Activated CD4-positive, alpha-beta T cell treated with anti-CD3 and anti-CD28 coated beads, Interleukin-2, amount 10 ng/mL, durations not matched to agents 24 days and 14 days (primary cell): ENCODE data around the gene GLDC. TPM values are rescaled to one million over a fixed set of nuclear protein-coding genes. Genes with fewer than 3 reads are reported as not detected.

Experiments used
- DNase-seq: peaks from one replicate; pipeline ENCODE4 v3.0.0; 2022
- H3K27ac Mint-ChIP-seq: one replicate; pipeline ENCODE4 v1.8.0; 2022; ENCODE audit warnings: mild to moderate bottlenecking, mixed read lengths
- H3K27me3 Mint-ChIP-seq: one replicate; pipeline ENCODE4 v1.8.0; 2022; ENCODE audit warnings: mixed read lengths
- H3K36me3 Mint-ChIP-seq: one replicate; pipeline ENCODE4 v1.8.0; 2022; ENCODE audit warnings: low read depth, mild to moderate bottlenecking, mixed read lengths
- H3K4me1 Mint-ChIP-seq: one replicate; pipeline ENCODE4 v1.8.0; 2021; ENCODE audit warnings: mixed read lengths
- H3K4me3 Mint-ChIP-seq: one replicate; pipeline ENCODE4 v1.8.0; 2022; ENCODE audit warnings: mild to moderate bottlenecking, moderate library complexity, mixed read lengths
- H3K9me3 Mint-ChIP-seq: one replicate; pipeline ENCODE4 v1.8.0; 2021; ENCODE audit warnings: mixed read lengths
- intact Hi-C: fragments of 100-400 bp; cut with micrococcal nuclease; formaldehyde crosslinking; loops from one replicate; pipeline ENCODE4 v1.15.1; 2023
- total RNA-seq: library from RNA; stranded (reverse); gene quantifications from 2 replicates; pipeline ENCODE4 v1.2.3, GENCODE V29; 2022

GLDC gene
- total RNA-seq, 1 donor from 2014 or later: 1.1 TPM

- no peak overlapping the region for H3K4me3 Mint-ChIP-seq
- peaks cover 34% of the 10 kb centered on the region for H3K36me3 Mint-ChIP-seq
- intact Hi-C loops: no loop called here
- no peak for DNase-seq
- no peaks in the 10 kb centered on the region for H3K4me1 Mint-ChIP-seq
- H3K27ac Mint-ChIP-seq: no peak overlapping the region
- no peaks in the 10 kb centered on the region for H3K27me3 Mint-ChIP-seq
- peaks cover 12% of the 10 kb centered on the region for H3K9me3 Mint-ChIP-seq
Measured at GRCh38 chr9:6522263-6522662, 123.3 kb downstream of the GLDC start.

- intact Hi-C loops: no loop called here
- no peak overlapping the region for H3K27ac Mint-ChIP-seq
Measured at GRCh38 chr9:6512085-6512657, 133.4 kb downstream of the GLDC start.

GRCh38 chr9:6506571-6506970, 139.0 kb downstream of the GLDC start:
- H3K9me3 Mint-ChIP-seq: no peaks in the 10 kb centered on the region
- intact Hi-C loops: no loop called here
- peaks cover 53% of the 10 kb centered on the region for H3K36me3 Mint-ChIP-seq
- no peak overlapping the region for H3K4me3 Mint-ChIP-seq
- no peak for DNase-seq
- no peaks in the 10 kb centered on the region for H3K4me1 Mint-ChIP-seq
- H3K27me3 Mint-ChIP-seq: no peaks in the 10 kb centered on the region
- H3K27ac Mint-ChIP-seq: no peak overlapping the region

More at GRCh38 chr9:6512085-6512657, 133.4 kb downstream of the GLDC start:
- no peaks in the 10 kb centered on the region for H3K27me3 Mint-ChIP-seq
- no peaks in the 10 kb centered on the region for H3K4me1 Mint-ChIP-seq
- H3K36me3 Mint-ChIP-seq: peaks cover 29% of the 10 kb centered on the region
- H3K9me3 Mint-ChIP-seq: no peaks in the 10 kb centered on the region
- no peak overlapping the region for H3K4me3 Mint-ChIP-seq
- DNase-seq: no peak

GRCh38 chr9:6502399-6502798, 143.1 kb downstream of the GLDC start:
- DNase-seq: no peak
- no peaks in the 10 kb centered on the region for H3K9me3 Mint-ChIP-seq
- intact Hi-C loops: no loop called here
- H3K36me3 Mint-ChIP-seq: peaks cover 57% of the 10 kb centered on the region
- H3K4me1 Mint-ChIP-seq: peaks cover 4% of the 10 kb centered on the region
- H3K27ac Mint-ChIP-seq: no peak overlapping the region
- no peak overlapping the region for H3K4me3 Mint-ChIP-seq
- H3K27me3 Mint-ChIP-seq: no peaks in the 10 kb centered on the region

GRCh38 chr9:6501526-6502210, 143.9 kb downstream of the GLDC start:
- intact Hi-C loops: no loop called here
- Mint-ChIP-seq H3K4me3 (no peak overlapping the region), H3K27me3 (no peaks in the 10 kb centered on the region), H3K9me3 (no peaks in the 10 kb centered on the region), H3K27ac (no peak overlapping the region), H3K4me1 (peaks cover 4% of the 10 kb centered on the region), H3K36me3 (peaks cover 63% of the 10 kb centered on the region)
- DNase-seq: no peak

- H3K4me3 Mint-ChIP-seq: no peak overlapping the region
- H3K27me3 Mint-ChIP-seq: no peaks in the 10 kb centered on the region
- no peak overlapping the region for H3K27ac Mint-ChIP-seq
- intact Hi-C loops: loop anchor here (5.0 kb wide), 1 partner anchor 82 kb away; no protein-coding TSS in a partner anchor
- H3K9me3 Mint-ChIP-seq: no peaks in the 10 kb centered on the region
- peaks cover 4% of the 10 kb centered on the region for H3K4me1 Mint-ChIP-seq
- peaks cover 48% of the 10 kb centered on the region for H3K36me3 Mint-ChIP-seq
- DNase-seq: no peak
Measured at GRCh38 chr9:6498982-6499381, 146.5 kb downstream of the GLDC start.

GRCh38 chr9:6495466-6495865, 150.1 kb downstream of the GLDC start:
- DNase-seq: no peak
- Mint-ChIP-seq H3K27me3 (no peaks in the 10 kb centered on the region), H3K27ac (peak overlapping the region; percentile 11), H3K4me1 (peaks cover 13% of the 10 kb centered on the region), H3K9me3 (no peaks in the 10 kb centered on the region), H3K36me3 (peaks cover 50% of the 10 kb centered on the region), H3K4me3 (no peak overlapping the region)
- intact Hi-C loops: loop anchor here (5.0 kb wide), 1 partner anchor 78 kb away; no protein-coding TSS in a partner anchor

GRCh38 chr9:6490863-6491262, 154.7 kb downstream of the GLDC start:
- Mint-ChIP-seq H3K36me3 (peaks cover 44% of the 10 kb centered on the region), H3K27me3 (no peaks in the 10 kb centered on the region), H3K4me1 (peaks cover 10% of the 10 kb centered on the region), H3K4me3 (no peak overlapping the region), H3K9me3 (no peaks in the 10 kb centered on the region), H3K27ac (no peak overlapping the region)
- no peak for DNase-seq
- intact Hi-C loops: no loop called here

GRCh38 chr9:6489099-6489498, 156.4 kb downstream of the GLDC start:
- intact Hi-C loops: no loop called here
- Mint-ChIP-seq H3K36me3 (peaks cover 46% of the 10 kb centered on the region), H3K27me3 (no peaks in the 10 kb centered on the region), H3K4me1 (peaks cover 11% of the 10 kb centered on the region), H3K27ac (no peak overlapping the region), H3K4me3 (no peak overlapping the region), H3K9me3 (no peaks in the 10 kb centered on the region)
- DNase-seq: no peak

GRCh38 chr9:6488395-6488794, 157.1 kb downstream of the GLDC start:
- Mint-ChIP-seq H3K4me3 (no peak overlapping the region), H3K9me3 (no peaks in the 10 kb centered on the region), H3K27ac (no peak overlapping the region), H3K27me3 (no peaks in the 10 kb centered on the region), H3K4me1 (peaks cover 8% of the 10 kb centered on the region), H3K36me3 (peaks cover 40% of the 10 kb centered on the region)
- intact Hi-C loops: no loop called here
- no peak for DNase-seq

- H3K27me3 Mint-ChIP-seq: no peaks in the 10 kb centered on the region
- no peak overlapping the region for H3K27ac Mint-ChIP-seq
- peaks cover 41% of the 10 kb centered on the region for H3K36me3 Mint-ChIP-seq
- DNase-seq: no peak
- H3K4me1 Mint-ChIP-seq: peaks cover 2% of the 10 kb centered on the region
- intact Hi-C loops: loop anchor here (5.0 kb wide), 1 partner anchor 132 kb away; no protein-coding TSS in a partner anchor
- H3K9me3 Mint-ChIP-seq: no peaks in the 10 kb centered on the region
- H3K4me3 Mint-ChIP-seq: no peak overlapping the region
Measured at GRCh38 chr9:6484210-6484609, 161.3 kb downstream of the GLDC start.

Other genes starting within 250 kb of the GLDC start
- gene UHRF2, start 232.5 kb downstream of the GLDC start, total RNA-seq: 61.9 and 71.6 TPM in 2 replicates
- gene KDM4C, start 112.2 kb upstream of the GLDC start, total RNA-seq: 36.4 and 39.8 TPM in 2 replicates